HFF-Myc (cell line): ENCODE measurements around the gene CRYL1.

Source experiments
- DNase-seq: peaks from one replicate; pipeline ENCODE4 v3.0.0-alpha.2; 2011; ENCODE audit warnings: low read depth; ENCODE audit errors: extremely low read depth
- H3K4me3 ChIP-seq: replicated peaks from 2 replicates; pipeline ENCODE4 v1.5.1; 2011; ENCODE audit warnings: low read depth, mild to moderate bottlenecking, control low read depth, low read length
- CTCF ChIP-seq: IDR thresholded peaks from 2 replicates; pipeline ENCODE4 v1.5.1; 2012; ENCODE audit warnings: mild to moderate bottlenecking, low read depth, low read length, control low read depth; ENCODE audit errors: missing control alignments

The CRYL1 gene

GRCh38 chr13:20534038-20534608 is 8.5 kb upstream of the CRYL1 start:
- TF ChIP-seq CTCF = no peak
- no peak for DNase-seq
- H3K4me3 ChIP-seq = no peak overlapping the region

GRCh38 chr13:20528452-20528851 is 2.8 kb upstream of the CRYL1 start:
- TF ChIP-seq CTCF = no peak
- no peak for DNase-seq
- no peak overlapping the region for H3K4me3 ChIP-seq

- no peak overlapping the region; the same call in 1 of the 2 replicates for H3K4me3 ChIP-seq
- no peak for DNase-seq
- no peak for TF ChIP-seq CTCF
Measured at GRCh38 chr13:20526664-20527063, 1.0 kb upstream of the CRYL1 start.

- TF ChIP-seq CTCF = no peak
- DNase-seq = no peak
- peak overlapping the region; percentile 63 for H3K4me3 ChIP-seq
Measured at GRCh38 chr13:20525144-20525600, 485 bp downstream of the CRYL1 start.

- DNase-seq = no peak
- H3K4me3 ChIP-seq = no peak overlapping the region
- no peak for TF ChIP-seq CTCF
Measured at GRCh38 chr13:20521364-20522115, 4.1 kb downstream of the CRYL1 start.

- no peak overlapping the region for H3K4me3 ChIP-seq
- TF ChIP-seq CTCF = no peak
- peak; percentile 21 for DNase-seq
Measured at GRCh38 chr13:20519875-20520274, 5.8 kb downstream of the CRYL1 start.
